HG02588 (cell line): ENCODE measurements around the gene KRT32.
"Not testable (repeated sequence)": the region's sequence is repeated elsewhere in the genome, so short reads cannot be mapped to it uniquely, and the experiment has no call there.

ENCODE experiments used
- ATAC-seq: cut with Tn5 transposase; IDR thresholded peaks from one replicate; pipeline ENCODE4 v1.9.1; 2021; ENCODE audit warnings: mild to moderate bottlenecking, moderate library complexity; ENCODE audit not compliant: unreplicated experiment

KRT32 gene

DNA sequence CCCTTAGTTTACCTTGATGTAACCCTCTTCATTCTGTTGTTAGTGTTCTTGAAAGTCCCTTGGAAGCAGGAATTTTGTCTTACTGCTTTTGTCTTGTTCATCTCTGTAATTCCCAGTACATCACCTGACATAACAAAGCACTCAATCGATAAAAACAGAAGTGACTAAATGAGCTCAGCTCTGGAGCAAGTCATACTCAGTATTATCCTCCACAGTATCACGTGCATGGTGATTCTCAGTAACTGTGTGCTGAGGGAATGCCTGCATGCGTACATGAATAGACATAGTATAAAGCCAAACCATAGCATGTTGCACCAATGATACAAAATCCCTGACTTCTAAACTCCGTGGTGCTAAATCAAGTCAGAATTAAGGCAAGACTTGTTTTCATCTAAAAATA is 33.6 kb downstream of the KRT32 start:
- ATAC-seq, result no peak

GRCh38 chr17:41430376-41430775 is 36.8 kb downstream of the KRT32 start:
- not testable (repeated sequence) for ATAC-seq

DNA sequence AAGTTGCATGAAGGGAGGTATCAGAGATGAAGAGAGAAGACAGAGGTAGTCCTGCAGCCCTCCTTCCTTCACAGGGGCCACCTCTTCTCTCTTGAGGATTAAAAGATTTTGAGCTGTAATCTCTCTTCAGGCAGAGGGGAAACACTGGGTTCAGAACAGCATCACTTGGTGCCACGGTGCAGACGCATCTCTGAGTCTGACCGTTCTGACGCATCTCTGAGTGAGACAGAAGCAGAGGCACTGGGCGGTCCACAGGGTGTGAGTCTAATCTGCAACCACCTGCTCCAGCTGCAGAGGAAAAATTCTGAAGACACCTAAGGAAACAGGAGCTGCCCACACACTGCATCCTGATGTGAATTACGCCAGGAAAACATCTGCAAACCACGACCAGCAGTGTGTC is 37.5 kb downstream of the KRT32 start:
- ATAC-seq, result no peak

- ATAC-seq, result no peak
Measured at GRCh38 chr17:41428591-41429291, 38.4 kb downstream of the KRT32 start.

- no peak for ATAC-seq
Measured at GRCh38 chr17:41424111-41424635, 43.0 kb downstream of the KRT32 start, which contains the start of gene KRT37. TSS of gene KRT37 (minus strand) at chr17:41424585. CDS start at chr17:41424523, 62 bp downstream.

DNA sequence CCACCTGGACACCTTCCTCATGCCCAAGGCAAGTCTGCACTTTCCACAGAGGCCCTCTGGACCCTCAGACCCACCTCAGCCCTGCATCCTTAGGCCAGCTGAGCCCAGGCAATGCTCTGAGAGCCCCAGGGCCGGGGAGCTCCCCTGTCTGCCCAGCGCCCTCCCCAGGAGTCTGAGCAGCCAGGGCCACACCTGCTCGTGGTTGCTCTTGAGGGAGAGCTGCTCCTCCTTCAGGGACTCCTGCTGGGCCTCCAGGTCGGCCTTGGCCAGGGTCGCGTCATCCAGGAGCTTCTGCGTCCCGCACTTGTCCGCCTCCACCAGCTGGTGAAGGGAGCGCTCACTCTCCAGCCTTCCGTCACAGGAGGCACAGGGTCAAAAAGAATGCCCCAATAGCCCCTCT is 44.6 kb downstream of the KRT32 start:
- ATAC-seq, result not testable (repeated sequence)

DNA sequence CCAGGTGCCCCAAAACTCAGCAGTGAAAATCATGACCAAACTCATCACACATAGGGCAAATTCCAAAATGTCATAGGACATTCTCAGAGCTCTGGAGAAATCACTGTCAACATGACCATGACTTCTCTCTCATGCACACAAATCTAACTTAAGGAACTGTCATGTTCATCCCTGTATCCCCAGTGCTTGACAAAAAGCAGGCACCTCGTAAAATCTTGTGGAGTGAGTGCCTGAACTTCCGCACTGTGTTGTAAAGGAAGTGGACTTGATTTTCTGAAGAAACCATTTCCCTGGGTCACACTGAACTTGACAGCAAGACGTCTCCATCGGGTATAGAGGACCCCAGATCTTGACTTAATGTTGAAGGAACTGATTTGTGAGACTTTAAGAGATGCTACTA is 45.6 kb downstream of the KRT32 start:
- ATAC-seq, result no peak

DNA sequence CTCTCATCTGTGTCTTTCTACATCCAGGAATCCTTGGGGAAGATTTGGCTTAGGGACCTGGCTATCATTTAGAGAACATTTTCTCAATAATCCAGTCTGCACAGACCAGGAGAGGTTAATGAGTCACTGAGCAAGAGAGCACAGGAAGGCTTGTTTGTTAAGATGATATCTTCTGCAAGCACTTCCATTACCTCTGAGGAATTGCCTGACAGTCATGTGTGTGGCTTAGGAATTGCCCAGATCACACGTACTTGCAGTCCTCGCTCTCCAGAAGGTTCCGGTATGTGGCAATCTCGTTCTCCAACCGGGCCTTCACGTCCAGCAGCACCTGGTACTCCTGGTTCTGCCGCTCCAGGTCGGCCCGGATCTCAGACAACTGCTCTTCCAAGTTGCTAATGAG is 46.1 kb downstream of the KRT32 start:
- ATAC-seq, result no peak

DNA sequence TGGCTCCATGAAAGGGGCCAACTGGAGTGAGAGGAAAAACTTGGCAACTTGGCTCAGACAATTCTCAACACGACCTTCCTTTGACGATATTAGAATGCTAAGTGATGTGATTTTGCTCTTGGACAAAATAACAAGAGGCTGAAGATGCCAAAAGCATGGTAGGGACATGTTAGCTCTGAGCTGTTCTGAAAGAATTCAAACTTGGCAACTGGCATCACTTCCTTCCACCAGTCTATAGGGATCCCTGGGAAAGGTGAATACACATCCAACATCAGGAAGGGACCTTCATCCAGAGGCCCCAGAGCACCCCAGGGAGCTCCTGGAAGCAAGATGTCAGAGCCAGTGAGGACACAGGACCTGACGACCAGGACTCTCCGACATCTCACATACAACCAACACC is 47.1 kb downstream of the KRT32 start:
- ATAC-seq, result no peak

DNA sequence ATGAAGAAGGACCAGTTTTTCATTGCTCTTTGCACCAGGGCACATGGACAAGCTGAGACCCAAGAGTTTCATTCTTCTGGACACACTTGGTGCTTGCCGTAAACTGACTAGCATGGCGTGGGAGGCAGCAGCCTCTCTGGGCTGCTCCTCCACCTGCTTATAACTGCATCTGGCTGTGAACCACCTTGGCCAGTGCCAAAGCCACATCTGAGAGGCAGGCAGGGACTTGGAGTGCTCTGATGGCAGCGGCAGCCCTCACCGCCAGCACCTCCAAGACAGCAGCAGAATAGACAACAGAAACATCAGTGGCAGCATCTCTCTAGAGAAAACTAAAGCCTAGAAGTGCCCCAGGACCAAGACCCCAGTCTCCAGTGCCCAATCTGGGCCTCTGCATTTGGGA is 47.5 kb downstream of the KRT32 start:
- no peak for ATAC-seq

DNA sequence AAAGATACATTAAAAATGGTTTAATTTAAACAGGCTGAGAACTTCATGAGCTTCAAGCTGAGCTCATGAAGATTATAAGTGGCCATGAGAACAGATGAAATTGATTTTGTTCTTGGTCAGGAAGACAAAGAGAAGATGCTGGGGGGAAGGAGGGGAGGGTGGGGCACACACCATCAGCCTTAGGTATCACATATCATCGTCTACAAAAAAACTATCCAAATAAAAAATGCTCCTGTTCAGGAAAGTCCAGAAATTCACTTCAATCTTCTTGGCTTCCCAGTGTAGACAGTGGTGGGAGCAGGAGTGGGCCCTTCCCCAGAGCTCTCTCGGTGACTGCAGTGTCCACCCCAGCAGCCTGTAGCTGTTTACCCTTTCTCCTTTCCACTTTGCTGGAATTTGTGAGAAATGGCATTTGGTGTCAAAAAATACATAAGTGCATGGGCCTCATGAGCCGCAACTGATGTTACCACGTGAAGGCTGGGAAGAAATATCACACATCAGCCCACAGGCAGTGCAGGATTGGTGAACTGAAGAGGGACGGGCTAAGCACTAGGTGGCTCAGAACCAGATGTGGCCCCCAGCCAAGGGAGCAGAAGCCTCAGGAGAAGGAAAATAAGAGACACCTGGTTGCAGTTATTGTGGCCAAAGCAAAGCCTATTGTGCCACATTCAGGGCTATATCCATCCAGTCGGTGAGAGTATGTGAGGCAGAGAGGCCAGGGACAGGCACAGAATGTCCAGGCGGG is 48.9 kb downstream of the KRT32 start:
- ATAC-seq, result no peak

GRCh38 chr17:41417576-41418015 is 49.6 kb downstream of the KRT32 start:
- ATAC-seq, result no peak

GRCh38 chr17:41417127-41417526 is 50.1 kb downstream of the KRT32 start:
- ATAC-seq, result no peak

DNA sequence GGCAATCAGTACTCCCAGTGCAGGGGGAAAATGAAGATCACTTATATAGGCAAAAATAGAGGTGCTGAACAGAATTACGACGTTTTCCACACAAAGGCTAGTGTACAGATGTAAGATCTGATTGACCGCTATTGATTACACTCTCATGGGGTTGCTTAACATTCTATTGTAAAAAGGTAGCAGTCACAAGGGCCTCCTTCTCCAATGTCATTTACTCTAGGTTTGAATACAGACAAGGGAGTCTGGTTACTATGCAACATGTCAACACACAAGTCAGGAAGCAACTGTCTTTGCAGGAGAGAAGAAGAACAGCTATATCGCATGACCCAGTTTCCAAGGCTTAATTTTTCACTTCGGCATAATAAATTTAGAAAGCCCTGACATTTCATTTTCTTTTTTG is 50.7 kb downstream of the KRT32 start:
- no peak for ATAC-seq

GRCh38 chr17:41415833-41416335 is 51.3 kb downstream of the KRT32 start:
- ATAC-seq, result no peak

DNA sequence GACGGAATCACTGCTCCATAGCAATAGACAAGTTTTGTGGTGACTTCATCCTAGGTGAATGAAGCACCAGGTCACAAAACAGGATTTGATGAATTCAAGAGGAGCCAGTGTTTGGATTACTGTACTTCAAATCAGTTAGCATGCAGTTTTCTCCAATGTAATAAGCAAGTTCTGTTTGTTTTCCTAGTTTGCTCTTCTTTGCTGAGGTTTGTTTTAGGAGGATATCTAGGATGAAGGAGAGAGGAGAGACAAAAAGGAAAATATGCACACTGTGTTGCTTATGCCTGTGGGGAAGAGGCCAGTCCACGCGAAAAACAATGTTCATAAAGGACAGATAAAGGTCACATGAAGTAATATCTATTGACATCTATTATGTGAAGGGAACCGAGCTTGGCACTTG is 51.8 kb downstream of the KRT32 start:
- no peak for ATAC-seq

DNA sequence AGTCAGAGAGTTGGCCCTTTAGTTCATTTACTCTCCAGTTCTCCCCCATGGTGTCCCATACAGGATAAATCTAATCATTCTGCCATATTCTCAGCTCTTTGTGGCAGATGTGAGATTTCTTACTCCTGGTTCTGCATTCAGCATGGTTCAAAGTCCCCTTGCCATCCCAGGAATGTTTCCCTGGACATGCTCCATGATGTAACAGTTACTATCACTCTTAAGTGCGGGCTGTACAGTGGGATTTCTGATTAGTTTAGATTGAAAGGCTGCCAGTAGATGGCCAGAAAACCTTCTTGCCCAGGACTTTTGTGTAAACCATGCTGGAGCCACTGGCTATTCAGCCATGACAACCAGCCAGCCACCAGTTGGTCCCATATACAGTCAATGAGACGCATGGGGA is 53.2 kb downstream of the KRT32 start:
- no peak for ATAC-seq

DNA sequence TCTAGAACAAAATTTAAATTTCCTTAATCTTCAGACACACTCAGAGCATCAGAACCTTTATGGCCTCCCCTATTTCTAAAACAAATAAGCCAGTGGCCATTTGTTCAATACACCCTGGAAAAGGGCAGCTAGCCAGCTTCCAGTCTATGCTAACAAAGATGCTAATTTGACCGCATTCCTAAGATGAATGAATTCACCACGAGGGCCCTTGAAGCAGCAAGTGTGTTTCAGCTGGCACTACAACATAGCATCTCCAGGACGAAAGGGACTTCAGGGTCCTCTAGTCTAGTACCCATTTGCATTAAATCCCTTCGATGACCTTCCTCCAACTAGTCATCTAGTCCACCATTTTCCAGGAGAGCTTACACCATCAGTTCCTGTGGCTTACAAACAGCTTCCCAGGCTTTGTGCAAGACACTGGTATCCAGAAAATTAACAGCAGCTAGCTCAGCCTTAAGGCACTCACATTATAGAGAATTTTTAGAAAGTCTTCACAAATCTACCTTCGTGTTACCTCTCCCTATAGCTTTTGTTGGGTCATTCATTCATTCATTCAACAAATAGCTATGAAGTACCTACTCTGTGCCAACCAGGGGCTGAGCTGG is 53.7 kb downstream of the KRT32 start:
- ATAC-seq, result no peak

GRCh38 chr17:41411072-41411840 is 55.9 kb downstream of the KRT32 start:
- ATAC-seq, result no peak
